Heart left ventricle (tissue), 16 donors: Measurements from ENCODE around the gene CTDP1. TPM values are rescaled to one million over a fixed set of nuclear protein-coding genes. Genes with fewer than 3 reads are reported as not detected.

Experiments
- ATAC-seq, 4 donors: fragments of 200-7000 bp; cut with Tn5 transposase; one replicate each; pipeline ENCODE4 v1.9.1; 2020 to 2022; ENCODE audit warnings: moderate library complexity in 4 of 4, mild to moderate bottlenecking in 3 of 4, moderate number of reproducible peaks in 1 of 4
- DNase-seq, 5 donors: peaks; one replicate each; pipeline ENCODE4 v3.0.0-alpha.2; 2020
- H3K27ac ChIP-seq, 12 donors: fragments of 200-600 bp; sonication (generic) in 4 of 12; one replicate each; pipeline versions ENCODE4 v1.5.0 to v1.8.0; 2016 to 2022; ENCODE audit warnings: mild to moderate bottlenecking in 2 of 12
- H3K27me3 ChIP-seq, 9 donors: fragments of 200-600 bp; sonication (generic) in 2 of 9; one replicate each; pipeline versions ENCODE4 v1.5.1 to v1.8.0; 2016 to 2022; ENCODE audit warnings: mild to moderate bottlenecking in 3 of 9
- H3K36me3 ChIP-seq, 9 donors: fragments of 200-600 bp; sonication (generic) in 2 of 9; one replicate each; pipeline versions ENCODE4 v1.5.0 to v1.8.0; 2018 to 2022; ENCODE audit warnings: mild to moderate bottlenecking in 2 of 9
- H3K4me1 ChIP-seq, 12 donors: fragments of 200-600 bp; sonication (generic) in 4 of 12; one replicate each; pipeline versions ENCODE4 v1.5.0 to v1.8.0; 2016 to 2022; ENCODE audit warnings: mild to moderate bottlenecking in 3 of 12
- H3K4me3 ChIP-seq, 12 donors: fragments of 200-600 bp; sonication (generic) in 4 of 12; one replicate each; pipeline versions ENCODE4 v1.5.0 to v1.8.0; 2017 to 2022; ENCODE audit warnings: mild to moderate bottlenecking in 9 of 12, moderate library complexity in 4 of 12
- H3K9me3 ChIP-seq, 12 donors: fragments of 200-600 bp; sonication (generic) in 4 of 12; one replicate each; pipeline versions ENCODE4 v1.5.0 to v1.8.0; 2016 to 2022; ENCODE audit warnings: mild to moderate bottlenecking in 1 of 12
- POLR2A ChIP-seq, 2 donors: fragments of 450-650 bp; IDR thresholded peaks; one replicate each; pipeline ENCODE4 v1.6.1; 2017; ENCODE audit warnings: antibody characterized with exemption in 2 of 2, mild to moderate bottlenecking in 2 of 2, moderate library complexity in 2 of 2
- WGBS, 4 donors: extraction: QIAGEN DNeasy Blood & Tissue Kit in 2 of 4; methylation state at CpG; one replicate each; pipeline versions ENCODE4 v1.1.5 to v1.1.7; 2013 to 2018; 5-methylcytosine and 5-hydroxymethylcytosine counted together
- intact Hi-C, 10 donors: fragments of 100-400 bp; cut with DNase I; formaldehyde crosslinking; loops; one replicate each; pipeline versions ENCODE4 v1.11.1 to v1.14.2; 2022
- polyA plus RNA-seq, 2 donors: library from polyadenylated mRNA; stranded (reverse); fragments of 200-250 nt; gene quantifications; one replicate each; pipeline ENCODE4 v1.2.3, GENCODE V29; 2013
- total RNA-seq, 9 donors: library from RNA; depleted of rRNA in 2 of 9; stranded (reverse); fragments of >200 nt in 2 of 9; fragmentation: NEBNext Ultra II Directional in 3 of 9; extraction: Animal tissue kit (Norgen Biotek cat#: 25700) in 3 of 9; gene quantifications; one replicate each; pipeline versions ENCODE4 v1.1.0 to v1.2.4, GENCODE V29; 2016 to 2023
- TF ChIP-seq, protein P1 (sequence below), 12 donors: fragments of 200-600 bp; sonication (generic) in 4 of 12; IDR thresholded peaks; one replicate each; pipeline versions ENCODE4 v1.5.0 to v1.8.0; 2018 to 2022; ENCODE audit warnings: antibody characterized with exemption in 12 of 12, mild to moderate bottlenecking in 5 of 12
- donor health status: ischemic (EF 13 %, LVEDD 7.1; RV severe dilation, severe dysfunction).
- donor health status: healthy with polysubstance abuse.
- donor health status: DM: no; HTN: yes; CAD: no.
- donor health status: DM: no; HTN: no; CAD: no.
- donor health status: ischemic (EF 25% LVEDD 6.9; RV normal size, moderate dysfunction).
- donor health status: ischemic (EF 25% LVEDD 5.7; RV mildly dilated, moderate dysfunction).
- donor health status: healthy.
- donor health status: DM: yes; HTN: yes; CAD: no.
- donor health status: ischemic (EF 35%, LVEDD 5.7; RV mildly dilated, moderate dysfunction).
- donor health status: nonischemic (EF 11% LVEDD 7.7; RV severe dilation, severe dysfunction).
- donor health status: DM: yes; HTN: yes; CAD: no.
- donor health status: PGD.
- donor health status: ischemic (EF 29% LVEDD 5.4; RV normal size, mild dysfunction).
- donor health status: nonischemic (EF 23%, LVEDD 6.1; RV moderate dilation, normal function).

Gene CTDP1
- total and polyA plus RNA-seq, 11 donors, result 6.0 to 17.1 (median 10.3) TPM

GRCh38 chr18:79631761-79632446 lies 47.7 kb upstream of the CTDP1 start:
- TF ChIP-seq, protein P1, sequence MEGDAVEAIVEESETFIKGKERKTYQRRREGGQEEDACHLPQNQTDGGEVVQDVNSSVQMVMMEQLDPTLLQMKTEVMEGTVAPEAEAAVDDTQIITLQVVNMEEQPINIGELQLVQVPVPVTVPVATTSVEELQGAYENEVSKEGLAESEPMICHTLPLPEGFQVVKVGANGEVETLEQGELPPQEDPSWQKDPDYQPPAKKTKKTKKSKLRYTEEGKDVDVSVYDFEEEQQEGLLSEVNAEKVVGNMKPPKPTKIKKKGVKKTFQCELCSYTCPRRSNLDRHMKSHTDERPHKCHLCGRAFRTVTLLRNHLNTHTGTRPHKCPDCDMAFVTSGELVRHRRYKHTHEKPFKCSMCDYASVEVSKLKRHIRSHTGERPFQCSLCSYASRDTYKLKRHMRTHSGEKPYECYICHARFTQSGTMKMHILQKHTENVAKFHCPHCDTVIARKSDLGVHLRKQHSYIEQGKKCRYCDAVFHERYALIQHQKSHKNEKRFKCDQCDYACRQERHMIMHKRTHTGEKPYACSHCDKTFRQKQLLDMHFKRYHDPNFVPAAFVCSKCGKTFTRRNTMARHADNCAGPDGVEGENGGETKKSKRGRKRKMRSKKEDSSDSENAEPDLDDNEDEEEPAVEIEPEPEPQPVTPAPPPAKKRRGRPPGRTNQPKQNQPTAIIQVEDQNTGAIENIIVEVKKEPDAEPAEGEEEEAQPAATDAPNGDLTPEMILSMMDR (IDR thresholded peaks at IDR 0.05), result no peak
- TF ChIP-seq POLR2A (IDR thresholded peaks at IDR 0.05), result no peak
- Histone ChIP-seq H3K4me3 (no peak overlapping the region), H3K27me3 (peaks cover 0 to 7% (median under 1%) of the 10 kb centered on the region in 9 donors), H3K4me1 (no peaks in the 10 kb centered on the region), H3K9me3 (no peaks in the 10 kb centered on the region), H3K36me3 (no peaks in the 10 kb centered on the region), H3K27ac (no peak overlapping the region)
- intact Hi-C loops, result no loop called here
- ATAC-seq (no peak), DNase-seq (no peak)
- 81 to 94% (median 88%) methylated on average over 11 to 12 of the region's 12 CpGs for WGBS, 4 donors

- ATAC-seq (no peak), DNase-seq (no peak)
- TF ChIP-seq, protein P1 (IDR thresholded peaks at IDR 0.05), result no peak
- no peak for TF ChIP-seq POLR2A (IDR thresholded peaks at IDR 0.05)
- no peaks in the 10 kb centered on the region for H3K36me3 ChIP-seq
- no peak overlapping the region for H3K4me3 ChIP-seq
- H3K27me3 ChIP-seq, result peaks cover 4 to 11% (median 8%) of the 10 kb centered on the region in 9 donors
- H3K4me1 ChIP-seq, result peaks cover 0 to 4% (median 0%) of the 10 kb centered on the region in 12 donors
- no peaks in the 10 kb centered on the region for H3K9me3 ChIP-seq
- WGBS, 4 donors, result 89 to 93% (median 92%) methylated on average over 14 of the region's 14 CpGs
- intact Hi-C loops, result no loop called here
- H3K27ac ChIP-seq, result no peak overlapping the region
Observed at GRCh38 chr18:79632765-79633164, 46.8 kb upstream of the CTDP1 start.

DNA sequence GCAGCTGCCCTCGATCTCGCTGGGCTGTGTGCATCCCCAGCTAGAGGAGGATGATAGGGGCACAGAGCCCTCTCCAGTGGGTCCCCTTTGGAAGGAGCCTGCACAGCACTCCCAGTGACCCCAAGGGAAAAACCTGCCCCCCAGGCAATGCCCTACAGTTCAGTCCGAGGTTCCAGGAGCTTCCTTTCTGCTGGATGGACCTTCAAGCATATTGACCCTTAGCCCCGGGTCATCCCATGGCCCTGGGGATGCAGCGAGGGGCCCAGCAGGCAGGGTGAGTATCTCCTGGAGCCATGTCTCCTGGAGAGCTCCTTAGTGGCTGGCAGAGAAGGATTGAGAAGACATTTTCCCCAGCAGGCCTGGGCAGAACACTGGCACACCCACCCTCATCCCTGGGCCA lies 45.4 kb upstream of the CTDP1 start:
- H3K27me3 ChIP-seq, result peaks cover 13 to 23% (median 20%) of the 10 kb centered on the region in 9 donors
- WGBS, 4 donors, result 88 to 96% (median 94%) methylated on average over 3 to 5 of the region's 5 CpGs
- H3K4me1 ChIP-seq, result peaks cover 0 to 8% (median 0%) of the 10 kb centered on the region in 12 donors
- H3K36me3 ChIP-seq, result no peaks in the 10 kb centered on the region
- H3K4me3 ChIP-seq, result no peak overlapping the region
- intact Hi-C loops, result no loop called here
- ATAC-seq (no peak), DNase-seq (no peak)
- H3K27ac ChIP-seq, result no peak overlapping the region
- no peaks in the 10 kb centered on the region for H3K9me3 ChIP-seq
- TF ChIP-seq, protein P1 (IDR thresholded peaks at IDR 0.05), result no peak
- no peak for TF ChIP-seq POLR2A (IDR thresholded peaks at IDR 0.05)

DNA sequence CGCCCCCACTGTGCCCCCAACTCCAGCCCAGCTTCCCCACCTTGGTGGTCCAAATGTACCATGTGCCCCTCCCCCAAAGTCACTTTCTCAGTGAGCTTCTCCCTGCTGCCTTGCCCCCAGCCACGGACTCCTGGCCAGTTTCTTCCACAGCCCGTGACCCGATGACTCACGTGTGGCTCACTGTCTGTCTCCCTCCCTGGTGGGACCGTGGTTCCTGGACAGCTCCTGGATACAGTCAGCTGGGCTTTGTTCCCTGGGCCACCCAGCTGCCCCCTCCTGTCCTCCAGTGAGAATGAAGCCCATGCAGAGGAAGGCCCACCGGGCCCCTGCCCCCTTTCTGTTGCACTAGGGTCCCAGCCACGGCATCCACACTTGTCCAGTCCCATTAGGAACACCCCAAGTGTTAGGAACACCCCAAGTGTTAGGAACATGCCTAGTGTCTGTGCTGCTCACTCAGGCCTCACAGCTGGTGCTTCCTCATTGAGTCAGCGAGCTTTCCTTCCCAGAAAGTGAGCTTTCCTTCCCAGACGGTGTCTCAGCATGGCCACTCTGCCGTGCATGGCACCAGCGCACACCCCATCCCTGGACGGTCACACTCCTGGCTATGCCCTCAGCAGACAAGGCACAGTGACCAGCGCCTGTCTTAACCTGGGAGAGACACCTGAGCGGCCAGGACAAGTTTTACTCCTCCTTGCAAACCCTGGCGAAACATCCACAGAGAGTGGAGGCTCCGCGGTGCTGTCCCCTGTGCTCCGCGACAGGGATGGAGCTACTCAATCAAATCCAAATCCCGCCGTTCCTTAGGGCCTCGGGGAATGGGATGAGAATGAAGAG lies 44.8 kb upstream of the CTDP1 start:
- Histone ChIP-seq H3K4me3 (no peak overlapping the region), H3K27me3 (peaks cover 13 to 28% (median 20%) of the 10 kb centered on the region in 9 donors), H3K9me3 (no peaks in the 10 kb centered on the region), H3K4me1 (peaks cover 0 to 8% (median 0%) of the 10 kb centered on the region in 12 donors), H3K36me3 (no peaks in the 10 kb centered on the region), H3K27ac (no peak overlapping the region)
- peak in 2 of 4 donors; percentile 25 to 73 for ATAC-seq
- intact Hi-C loops, result no loop called here
- DNase-seq, result no peak
- no peak for TF ChIP-seq POLR2A (IDR thresholded peaks at IDR 0.05)
- TF ChIP-seq, protein P1 (IDR thresholded peaks at IDR 0.05), result no peak
- 81 to 88% (median 88%) methylated on average over 22 to 23 of the region's 23 CpGs for WGBS, 4 donors
